HepG2 (cell line): Measurements from ENCODE around the gene GRID1.

Source experiments
- FOXK2 ChIP-seq: fragments of 450-650 bp; IDR thresholded peaks from 2 replicates; pipeline ENCODE4 v1.6.1; 2016
- HNRNPH1 ChIP-seq: fragments of 200-400 bp; formaldehyde crosslinking; optimal IDR thresholded peaks from 2 replicates; pipeline ENCODE3; 2017; ENCODE audit warnings: mild to moderate bottlenecking, low read depth, low read length
- NR1H2 ChIP-seq: sonication (generic); formaldehyde crosslinking; IDR thresholded peaks from 2 replicates; pipeline ENCODE4 v1.8.1; 2022; ENCODE audit warnings: low read depth, missing genetic modification reagents, borderline replicate concordance
- POLR2A ChIP-seq, 2 experiments: IDR thresholded peaks; 2 replicates each; pipeline ENCODE4 v1.6.1; 2011; ENCODE audit warnings: low read depth in 2 of 2, low read length in 2 of 2, mild to moderate bottlenecking in 1 of 2, moderate library complexity in 1 of 2; ENCODE audit not compliant: insufficient read depth in 1 of 2
- ZFP37 ChIP-seq: sonication (generic); formaldehyde crosslinking; IDR thresholded peaks from 2 replicates; pipeline ENCODE4 v1.4.0; 2020; ENCODE audit warnings: missing genetic modification reagents, borderline replicate concordance
- ZNF33A ChIP-seq: sonication (generic); formaldehyde crosslinking; IDR thresholded peaks from 2 replicates; pipeline ENCODE4 v1.5.1; 2020; ENCODE audit warnings: missing genetic modification reagents, mild to moderate bottlenecking, moderate library complexity, borderline replicate concordance
- ZNF503 ChIP-seq: sonication (generic); formaldehyde crosslinking; IDR thresholded peaks from 2 replicates; pipeline ENCODE4 v1.4.0; 2020; ENCODE audit warnings: missing genetic modification reagents
- ZNF713 ChIP-seq: sonication (generic); formaldehyde crosslinking; IDR thresholded peaks from 2 replicates; pipeline ENCODE4 v1.4.0; 2020; ENCODE audit warnings: mild to moderate bottlenecking, missing genetic modification reagents
- ZNF740 ChIP-seq: sonication (generic); formaldehyde crosslinking; IDR thresholded peaks from 2 replicates; pipeline ENCODE4 v1.4.0; 2020; ENCODE audit warnings: missing genetic modification reagents

- TF ChIP-seq ZNF33A (CRISPR knock-in tag) (no peak), ZFP37 (CRISPR knock-in tag) (no peak), HNRNPH1 (no peak), FOXK2 (no peak), NR1H2 (no peak), ZNF713 (CRISPR knock-in tag) (no peak), ZNF503 (CRISPR knock-in tag) (no peak), POLR2A (IDR thresholded peaks at IDR 0.05; ENCODE audit: insufficient read depth in 1 of 2, low read depth in 2 of 2, low read length in 2 of 2) (no peak), ZNF740 (CRISPR knock-in tag) (no peak)
Measured at GRCh38 chr10:85794553-85794952, 572.0 kb downstream of the GRID1 start.
